GM21381 (cell line): ENCODE results near the gene MYO1F.

Source experiments
- ATAC-seq: cut with Tn5 transposase; IDR thresholded peaks from one replicate; pipeline ENCODE4 v1.9.1; 2021; ENCODE audit warnings: mild to moderate bottlenecking, moderate library complexity; ENCODE audit not compliant: unreplicated experiment

MYO1F gene

GRCh38 chr19:8499048-8499833 lies 78.0 kb downstream of the MYO1F start:
- ATAC-seq, result no peak

- ATAC-seq, result no peak
These were observed 78.9 kb downstream of the MYO1F start for GRCh38 chr19:8498295-8498694.

GRCh38 chr19:8494158-8494557 lies 83.1 kb downstream of the MYO1F start:
- no peak for ATAC-seq

DNA sequence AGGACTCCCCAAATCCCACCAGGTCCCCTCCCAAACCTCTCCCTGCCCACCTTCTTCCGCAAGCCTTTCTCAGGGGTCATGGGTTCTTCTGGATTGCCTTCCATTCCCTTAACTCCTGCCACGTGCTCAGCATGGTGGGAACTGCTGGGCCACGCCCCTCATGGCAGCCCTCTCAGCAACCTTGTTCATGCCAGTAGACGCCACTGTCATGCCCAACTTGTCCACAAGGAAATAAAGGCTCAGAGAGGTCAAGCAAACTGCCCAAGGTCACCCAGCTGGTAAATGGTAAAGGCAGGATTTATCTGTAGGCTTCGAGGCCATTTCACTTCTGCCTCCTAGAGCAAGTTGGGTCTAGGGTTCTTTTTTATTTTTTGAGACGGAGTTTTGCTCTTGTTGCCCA lies 85.7 kb downstream of the MYO1F start:
- ATAC-seq, result no peak

- ATAC-seq, result no peak
These were observed 86.4 kb downstream of the MYO1F start for GRCh38 chr19:8490873-8491272.

- ATAC-seq, result no peak
These were observed 86.9 kb downstream of the MYO1F start for GRCh38 chr19:8490395-8490760.

GRCh38 chr19:8489561-8490394 lies 87.5 kb downstream of the MYO1F start:
- no peak for ATAC-seq

GRCh38 chr19:8488365-8488764 lies 88.9 kb downstream of the MYO1F start:
- ATAC-seq, result no peak

- ATAC-seq, result no peak
These were observed 89.9 kb downstream of the MYO1F start for GRCh38 chr19:8487137-8487851.

DNA sequence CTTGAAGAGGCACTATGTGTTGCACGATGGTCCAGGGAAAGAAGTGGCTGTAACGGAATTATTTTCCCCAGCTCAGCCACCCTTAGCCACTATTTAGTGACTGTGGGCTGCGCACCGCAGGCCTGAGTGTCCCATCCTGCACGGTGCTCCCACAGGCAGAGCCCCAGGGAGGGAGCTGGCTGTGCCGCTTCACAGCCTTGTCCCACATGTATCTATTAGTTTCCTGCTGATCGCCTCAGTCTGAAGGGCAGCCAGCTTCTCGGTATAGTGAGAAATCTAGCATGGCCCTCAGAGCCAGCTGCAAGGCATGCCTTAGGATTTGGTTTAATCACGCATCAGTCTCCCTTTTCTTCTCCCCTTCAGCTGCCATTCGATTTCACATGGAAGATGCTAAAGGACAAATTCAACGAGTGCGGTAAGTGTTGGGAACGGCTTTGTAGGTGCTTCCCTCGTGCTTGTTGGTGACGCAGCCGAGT lies 90.5 kb downstream of the MYO1F start:
- ATAC-seq, result no peak

DNA sequence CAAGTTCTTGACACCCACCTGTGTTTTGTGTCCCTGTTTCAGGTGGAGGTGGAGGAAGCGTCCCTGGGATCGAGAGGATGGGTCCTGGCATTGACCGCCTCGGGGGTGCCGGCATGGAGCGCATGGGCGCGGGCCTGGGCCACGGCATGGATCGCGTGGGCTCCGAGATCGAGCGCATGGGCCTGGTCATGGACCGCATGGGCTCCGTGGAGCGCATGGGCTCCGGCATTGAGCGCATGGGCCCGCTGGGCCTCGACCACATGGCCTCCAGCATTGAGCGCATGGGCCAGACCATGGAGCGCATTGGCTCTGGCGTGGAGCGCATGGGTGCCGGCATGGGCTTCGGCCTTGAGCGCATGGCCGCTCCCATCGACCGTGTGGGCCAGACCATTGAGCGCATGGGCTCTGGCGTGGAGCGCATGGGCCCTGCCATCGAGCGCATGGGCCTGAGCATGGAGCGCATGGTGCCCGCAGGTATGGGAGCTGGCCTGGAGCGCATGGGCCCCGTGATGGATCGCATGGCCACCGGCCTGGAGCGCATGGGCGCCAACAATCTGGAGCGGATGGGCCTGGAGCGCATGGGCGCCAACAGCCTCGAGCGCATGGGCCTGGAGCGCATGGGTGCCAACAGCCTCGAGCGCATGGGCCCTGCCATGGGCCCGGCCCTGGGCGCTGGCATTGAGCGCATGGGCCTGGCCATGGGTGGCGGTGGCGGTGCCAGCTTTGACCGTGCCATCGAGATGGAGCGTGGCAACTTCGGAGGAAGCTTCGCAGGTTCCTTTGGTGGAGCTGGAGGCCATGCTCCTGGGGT lies 91.5 kb downstream of the MYO1F start:
- ATAC-seq, result no peak

GRCh38 chr19:8484331-8484894 lies 92.8 kb downstream of the MYO1F start:
- ATAC-seq, result no peak

DNA sequence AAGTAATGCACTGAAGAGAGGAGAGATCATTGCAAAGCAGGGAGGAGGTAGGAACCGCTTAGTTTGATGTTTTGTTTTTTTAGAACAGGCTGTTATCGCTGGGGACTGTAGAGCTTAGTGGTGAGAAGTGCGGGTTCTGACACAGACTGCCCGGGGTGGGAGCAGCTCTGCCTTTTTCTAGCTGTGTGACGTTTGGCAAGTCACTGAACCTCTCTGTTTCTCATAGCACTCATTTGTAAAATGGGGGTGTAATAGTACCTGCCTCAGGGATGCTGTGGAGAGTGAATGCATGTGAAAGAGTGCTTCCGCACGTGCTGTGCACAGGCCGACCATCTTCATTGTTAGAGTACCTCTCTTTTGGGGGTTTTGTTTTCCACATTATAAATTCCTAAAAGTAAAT lies 94.1 kb downstream of the MYO1F start:
- ATAC-seq, result no peak

DNA sequence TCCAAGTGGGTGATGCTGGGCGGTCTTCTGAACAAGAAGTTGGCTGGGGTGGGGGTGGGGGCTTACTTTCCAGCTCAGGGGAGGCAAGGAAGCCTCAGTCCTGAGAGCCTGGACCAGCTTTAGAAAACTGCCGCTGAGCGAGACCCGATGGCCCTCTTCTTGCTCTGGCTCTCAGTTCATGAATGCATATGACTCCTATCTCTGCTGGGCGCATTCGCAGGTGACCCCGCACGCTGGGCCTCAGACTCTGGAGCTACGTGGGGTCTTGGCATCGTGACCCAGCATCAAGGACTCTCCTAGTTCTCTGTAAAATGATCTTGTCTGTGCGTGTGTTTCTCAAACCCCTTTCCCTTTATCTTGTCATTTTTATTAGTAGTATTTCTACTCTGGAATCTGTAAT lies 94.5 kb downstream of the MYO1F start:
- ATAC-seq, result no peak

DNA sequence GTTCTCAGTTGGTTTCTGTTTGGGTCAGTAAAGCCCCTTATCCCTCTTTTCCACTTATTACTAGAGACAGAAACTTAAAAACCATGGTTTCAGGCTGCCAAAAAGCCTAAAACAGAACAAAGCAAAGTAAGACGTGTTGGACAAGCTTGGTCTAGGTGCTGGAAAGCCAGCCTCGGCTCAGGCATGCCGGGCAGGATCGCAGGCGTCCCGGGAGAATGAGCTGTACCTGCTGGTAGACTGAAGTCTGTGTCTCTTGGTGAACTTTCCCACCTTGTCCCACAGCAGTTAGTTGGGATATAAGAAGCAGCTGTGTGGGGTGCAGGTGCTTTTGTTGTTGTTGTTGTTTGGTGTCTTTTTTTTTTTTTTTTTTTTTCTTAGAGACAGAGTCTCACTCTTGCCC lies 95.6 kb downstream of the MYO1F start:
- no peak for ATAC-seq

DNA sequence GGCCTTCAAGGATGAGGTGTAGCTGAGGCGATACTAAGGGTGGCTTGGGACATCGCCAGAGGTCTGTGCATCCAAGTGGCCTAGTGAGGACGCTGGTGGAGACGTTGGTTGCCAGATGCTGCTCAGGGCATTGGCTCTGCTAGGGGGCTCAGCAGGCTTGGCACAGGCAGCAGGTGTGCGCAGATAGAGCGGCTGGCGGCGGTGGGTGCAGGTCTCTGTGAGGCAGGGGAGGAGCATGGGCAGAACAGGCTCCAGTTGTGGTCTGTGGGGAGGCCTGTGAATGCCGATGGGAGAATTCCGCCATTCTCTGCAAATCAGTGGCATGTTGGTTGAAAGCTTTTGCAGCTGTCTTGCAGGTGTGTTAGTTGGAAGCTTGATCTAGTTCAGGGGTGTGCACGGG lies 96.0 kb downstream of the MYO1F start:
- ATAC-seq, result no peak

- no peak for ATAC-seq
These were observed 98.6 kb downstream of the MYO1F start for GRCh38 chr19:8478598-8478997.

DNA sequence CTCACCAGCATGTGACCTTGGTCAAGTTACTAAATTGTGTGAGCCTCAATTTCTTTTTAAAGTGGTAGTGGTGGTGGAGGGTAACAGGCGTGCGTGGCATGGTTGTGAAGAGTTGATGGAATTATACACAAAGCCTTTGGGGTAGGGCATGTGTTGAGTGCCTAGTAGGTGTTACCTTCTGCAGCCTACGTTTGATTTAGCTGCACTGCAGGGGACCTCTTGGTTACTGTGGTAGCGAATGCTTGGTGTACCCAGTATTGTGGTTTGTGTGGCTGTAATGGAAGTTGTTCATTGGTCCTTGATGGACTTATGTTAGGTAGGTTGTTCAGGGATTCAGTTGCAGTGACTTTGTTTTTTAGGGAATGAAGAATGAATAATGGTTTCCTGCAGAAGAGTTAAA lies 99.4 kb downstream of the MYO1F start:
- no peak for ATAC-seq

DNA sequence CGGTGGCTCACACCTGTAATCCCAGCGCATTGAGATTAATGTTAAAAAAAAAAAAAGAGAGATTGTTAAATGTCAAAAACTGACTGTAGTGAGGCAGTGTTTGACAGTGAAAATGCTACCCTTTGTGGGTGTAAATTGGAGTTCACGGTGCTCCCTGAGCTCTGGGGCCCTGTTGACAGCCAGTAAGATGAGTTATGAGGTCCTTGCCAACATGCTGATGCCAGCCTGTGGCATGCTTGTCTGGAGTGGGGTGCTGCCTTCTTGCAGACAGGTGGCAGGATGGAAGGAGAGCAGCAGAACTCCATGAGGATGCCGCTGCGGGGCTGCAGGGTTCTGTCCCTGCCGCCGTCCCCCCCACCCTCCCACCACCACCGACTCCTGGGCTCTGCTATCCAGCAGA lies 100.7 kb downstream of the MYO1F start:
- ATAC-seq, result no peak

DNA sequence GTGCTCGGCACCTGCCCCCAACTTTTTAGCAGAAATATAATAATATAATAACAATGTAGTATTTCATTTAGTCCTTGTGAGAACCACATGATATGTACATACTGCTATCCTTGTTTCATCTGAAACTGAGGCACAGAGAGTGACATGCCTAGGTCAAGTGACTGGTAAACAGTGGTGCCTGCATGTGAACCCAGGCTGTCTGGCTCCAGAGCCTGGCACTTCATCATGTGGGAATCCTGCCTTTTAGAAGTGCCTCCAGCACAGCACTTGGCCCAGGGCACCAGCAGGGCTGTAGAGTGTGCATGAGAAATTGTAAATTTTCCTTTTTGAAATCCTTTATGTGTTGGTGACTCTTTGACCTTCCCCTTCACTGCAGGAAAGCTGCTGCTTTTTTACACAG lies 102.2 kb downstream of the MYO1F start:
- no peak for ATAC-seq
